Heart right ventricle (tissue), 16 donors: Measurements from ENCODE around the gene PLPP2. TPM values are rescaled to one million over a fixed set of nuclear protein-coding genes. Genes with fewer than 3 reads are reported as not detected.

Experiments
- ATAC-seq, 8 donors: fragments of 200-7000 bp; cut with Tn5 transposase; one replicate each; pipeline ENCODE4 v1.9.1; 2020; ENCODE audit warnings: mild to moderate bottlenecking in 8 of 8, moderate library complexity in 8 of 8, moderate number of reproducible peaks in 1 of 8
- DNase-seq, 2 donors: peaks; one replicate each; pipeline ENCODE4 v3.0.0-alpha.2; 2020
- H3K27ac ChIP-seq, 10 donors: fragments of 200-600 bp; sonication (generic) in 2 of 10; one replicate each; pipeline versions ENCODE4 v1.5.0 to v1.8.0; 2020 to 2022; ENCODE audit warnings: mild to moderate bottlenecking in 3 of 10
- H3K27me3 ChIP-seq, 7 donors: fragments of 200-600 bp; one replicate each; pipeline ENCODE4 v1.8.0; 2021 to 2022; ENCODE audit warnings: mild to moderate bottlenecking in 2 of 7
- H3K36me3 ChIP-seq, 9 donors: fragments of 200-600 bp; sonication (generic) in 1 of 9; one replicate each; pipeline versions ENCODE4 v1.5.0 to v1.8.0; 2020 to 2022; ENCODE audit warnings: mild to moderate bottlenecking in 2 of 9
- H3K4me1 ChIP-seq, 9 donors: fragments of 200-600 bp; sonication (generic) in 1 of 9; one replicate each; pipeline versions ENCODE4 v1.5.0 to v1.8.0; 2020 to 2022; ENCODE audit warnings: mild to moderate bottlenecking in 4 of 9
- H3K4me3 ChIP-seq, 10 donors: fragments of 200-600 bp; sonication (generic) in 2 of 10; one replicate each; pipeline versions ENCODE4 v1.5.0 to v1.8.0; 2020 to 2022; ENCODE audit warnings: mild to moderate bottlenecking in 7 of 10, moderate library complexity in 2 of 10
- H3K9me3 ChIP-seq, 11 donors: fragments of 200-600 bp in 10 of 11; sonication (generic) in 2 of 11; one replicate each; pipeline versions ENCODE4 v1.5.0 to v1.8.0; 2013 to 2022; ENCODE audit warnings: mild to moderate bottlenecking in 2 of 11, control low read depth in 1 of 11, moderate library complexity in 1 of 11
- CTCF ChIP-seq, 9 donors: fragments of 200-600 bp; sonication (generic) in 2 of 9; IDR thresholded peaks; one replicate each; pipeline versions ENCODE4 v1.5.0 to v1.8.0; 2021 to 2022; ENCODE audit warnings: antibody characterized with exemption in 9 of 9, mild to moderate bottlenecking in 5 of 9, moderate library complexity in 1 of 9
- WGBS, 2 donors: extraction: QIAGEN DNeasy Blood & Tissue Kit; methylation state at CpG; one replicate each; pipeline ENCODE4 v1.1.7; 2013; ENCODE audit warnings: inconsistent platforms in 1 of 2; 5-methylcytosine and 5-hydroxymethylcytosine counted together
- intact Hi-C, 10 donors: fragments of 100-400 bp; cut with DNase I; formaldehyde crosslinking; loops; one replicate each; pipeline versions ENCODE4 v1.11.1 to v1.14.2; 2022
- polyA plus RNA-seq, 2 donors: library from polyadenylated mRNA; stranded (reverse); fragments of 200-250 nt; gene quantifications; one replicate each; pipeline ENCODE4 v1.2.3, GENCODE V29; 2013
- total RNA-seq, 10 donors: library from RNA; stranded (reverse); fragmentation: NEBNext Ultra II Directional in 3 of 10; extraction: Animal tissue kit (Norgen Biotek cat#: 25700) in 3 of 10; gene quantifications; one replicate each; pipeline versions ENCODE4 v1.2.1 to v1.2.4, GENCODE V29; 2021 to 2023
- donor health status: Arrhythmogenic right ventricular cardiomyopathy.
- donor health status: ischemic (EF 13 %, LVEDD 7.1; RV severe dilation, severe dysfunction).
- donor health status: healthy with polysubstance abuse.
- donor health status: DM: no; HTN: yes; CAD: no.
- donor health status: DM: no; HTN: no; CAD: no.
- donor health status: ischemic (EF 25% LVEDD 6.9; RV normal size, moderate dysfunction).
- donor health status: ischemic (EF 25% LVEDD 5.7; RV mildly dilated, moderate dysfunction).
- donor health status: healthy.
- donor health status: DM: yes; HTN: yes; CAD: no.
- donor health status: Ischemic cardiomyopathy.
- donor health status: ischemic (EF 35%, LVEDD 5.7; RV mildly dilated, moderate dysfunction).
- donor health status: nonischemic (EF 11% LVEDD 7.7; RV severe dilation, severe dysfunction).
- donor health status: DM: yes; HTN: yes; CAD: no.
- donor health status: PGD.
- donor health status: ischemic (EF 29% LVEDD 5.4; RV normal size, mild dysfunction).
- donor health status: nonischemic (EF 23%, LVEDD 6.1; RV moderate dilation, normal function).

PLPP2 gene
- total and polyA plus RNA-seq, 12 donors = 0.14 to 2.8 (median 0.76) TPM

- Histone ChIP-seq H3K4me1 (peaks cover 0 to 37% (median 18%) of the 10 kb centered on the region in 9 donors), H3K27me3 (no peaks in the 10 kb centered on the region), H3K36me3 (peaks cover 0 to 47% (median 9%) of the 10 kb centered on the region in 9 donors), H3K27ac (no peak overlapping the region), H3K9me3 (peaks cover 0 to 6% (median 0%) of the 10 kb centered on the region in 11 donors), H3K4me3 (no peak overlapping the region)
- DNase-seq = no peak
- ATAC-seq = peak in 7 of 8 donors; percentile 23 to 69 (median 53)
- WGBS, 2 donors = 77 to 83% methylated on average over 20 of the region's 20 CpGs
- intact Hi-C loops = no loop called here
- no peak for TF ChIP-seq CTCF (IDR thresholded peaks at IDR 0.05)
Measured at GRCh38 chr19:336067-336614, 44.9 kb upstream of the PLPP2 start.

DNA sequence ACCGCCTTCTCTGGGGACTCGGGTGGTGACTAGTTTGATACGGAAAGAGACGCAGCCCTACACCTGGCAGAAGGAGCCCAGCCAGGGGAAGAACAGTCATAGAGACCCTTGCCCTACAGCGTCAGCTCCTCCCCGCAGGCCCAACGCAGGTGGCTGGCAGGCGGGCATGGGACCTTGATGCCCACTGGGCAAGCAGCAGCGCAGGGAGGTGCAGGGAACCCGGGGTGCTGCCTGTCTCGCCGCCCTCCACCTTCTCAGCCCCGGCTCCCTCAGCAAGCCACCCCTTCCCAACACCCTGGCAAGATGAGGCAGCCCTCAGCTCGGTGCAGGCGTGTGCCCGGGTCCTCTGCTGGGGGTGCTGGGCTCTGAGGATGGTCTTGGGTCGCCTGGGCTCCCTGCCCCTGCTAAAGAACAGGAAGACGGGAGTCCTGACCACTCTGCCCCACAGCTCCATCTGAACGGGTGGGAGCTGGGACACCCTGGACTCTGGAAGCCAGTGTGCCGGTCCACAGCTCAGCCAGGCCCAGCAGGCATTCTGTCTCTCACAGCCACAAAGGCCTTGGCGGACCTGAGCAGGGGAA lies 44.4 kb upstream of the PLPP2 start:
- WGBS, 2 donors = 92% methylated on average over 21 of the region's 21 CpGs

DNA sequence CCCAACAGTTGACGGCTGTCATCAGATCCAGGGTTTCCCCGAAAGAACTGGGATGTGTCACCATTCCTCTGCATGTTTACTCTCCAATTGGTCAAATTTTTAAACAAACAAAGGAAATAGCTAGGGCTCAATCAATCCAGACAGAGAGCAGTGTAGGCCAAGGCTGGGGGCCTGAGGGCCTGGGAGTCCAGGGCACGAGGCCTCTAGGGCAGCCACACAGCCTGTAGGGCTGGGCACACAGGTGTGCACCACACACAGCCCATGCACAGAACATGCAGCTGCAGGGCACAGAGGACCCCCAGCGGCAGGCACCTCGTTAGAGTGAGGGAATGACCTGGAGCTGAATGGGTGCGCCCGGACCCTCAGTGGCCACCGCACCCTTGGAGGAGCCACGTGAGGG lies 43.9 kb upstream of the PLPP2 start:
- H3K9me3 ChIP-seq = peaks cover 0 to 15% (median 0%) of the 10 kb centered on the region in 11 donors
- H3K4me3 ChIP-seq = no peak overlapping the region
- H3K27ac ChIP-seq = no peak overlapping the region
- H3K27me3 ChIP-seq = no peaks in the 10 kb centered on the region
- 85 to 91% methylated on average over 9 of the region's 9 CpGs for WGBS, 2 donors
- ATAC-seq = peak in 2 of 8 donors; percentile 8 to 66
- no peak for TF ChIP-seq CTCF (IDR thresholded peaks at IDR 0.05)
- H3K4me1 ChIP-seq = peaks cover 0 to 26% (median 10%) of the 10 kb centered on the region in 9 donors
- intact Hi-C loops = no loop called here
- peaks cover 0 to 58% (median 17%) of the 10 kb centered on the region in 9 donors for H3K36me3 ChIP-seq
- DNase-seq = no peak

More for the DNA sequence above, 44.4 kb upstream of the PLPP2 start:
- H3K27ac ChIP-seq = no peak overlapping the region
- peaks cover 0 to 11% (median 0%) of the 10 kb centered on the region in 11 donors for H3K9me3 ChIP-seq
- H3K4me3 ChIP-seq = no peak overlapping the region
- H3K36me3 ChIP-seq = peaks cover 0 to 53% (median 15%) of the 10 kb centered on the region in 9 donors
- no peak for TF ChIP-seq CTCF (IDR thresholded peaks at IDR 0.05)
- DNase-seq (no peak), ATAC-seq (peak in 2 of 8 donors; percentile 30 to 53)
- no peaks in the 10 kb centered on the region for H3K27me3 ChIP-seq
- intact Hi-C loops = no loop called here
- H3K4me1 ChIP-seq = peaks cover 0 to 31% (median 12%) of the 10 kb centered on the region in 9 donors

- peaks cover 0 to 64% (median 23%) of the 10 kb centered on the region in 9 donors for H3K36me3 ChIP-seq
- peaks cover 0 to 20% (median 7%) of the 10 kb centered on the region in 9 donors for H3K4me1 ChIP-seq
Measured at GRCh38 chr19:334296-335071, 43.3 kb upstream of the PLPP2 start.

More at GRCh38 chr19:334296-335071, 43.3 kb upstream of the PLPP2 start:
- peaks cover 0 to 14% (median 0%) of the 10 kb centered on the region in 11 donors for H3K9me3 ChIP-seq
- no peak overlapping the region for H3K27ac ChIP-seq
- no peak for DNase-seq
- peak in 1 of 8 donors; percentile 19 for ATAC-seq
- no peaks in the 10 kb centered on the region for H3K27me3 ChIP-seq
- TF ChIP-seq CTCF (IDR thresholded peaks at IDR 0.05) = no peak
- WGBS, 2 donors = 94% methylated on average over 19 of the region's 19 CpGs
- H3K4me3 ChIP-seq = no peak overlapping the region
- intact Hi-C loops = no loop called here
